SJSA1 (cell line): ENCODE data around the gene OTUD3. TPM values are rescaled to one million over a fixed set of nuclear protein-coding genes. Genes with fewer than 3 reads are reported as not detected.

Source experiments
- DNase-seq, 2 experiments: peaks; one replicate each; pipeline ENCODE4 v3.0.0-alpha.2; 2015 to 2020; ENCODE audit warnings: low spot score in 2 of 2, low read depth in 1 of 2
- H3K27ac ChIP-seq: fragments of 250-450 bp; sonication (Bioruptor Pico); 2 replicates; pipeline ENCODE4 v1.5.1; 2020; ENCODE audit warnings: mild to moderate bottlenecking, moderate library complexity
- H3K27me3 ChIP-seq: fragments of 250-450 bp; sonication (Bioruptor Pico); replicated peaks from 2 replicates; pipeline ENCODE4 v1.5.1; 2020; ENCODE audit warnings: mild to moderate bottlenecking, moderate library complexity
- H3K36me3 ChIP-seq: fragments of 250-450 bp; sonication (Bioruptor Pico); 2 replicates; pipeline ENCODE4 v1.5.1; 2020; ENCODE audit warnings: mild to moderate bottlenecking
- H3K4me1 ChIP-seq: fragments of 250-450 bp; sonication (Bioruptor Pico); replicated peaks from 2 replicates; pipeline ENCODE4 v1.6.1; 2021; ENCODE audit warnings: mild to moderate bottlenecking
- H3K4me3 ChIP-seq: fragments of 250-450 bp; sonication (Bioruptor Pico); 2 replicates; pipeline ENCODE4 v1.5.1; 2020; ENCODE audit warnings: mild to moderate bottlenecking
- H3K9me3 ChIP-seq: fragments of 250-450 bp; sonication (Bioruptor Pico); replicated peaks from 2 replicates; pipeline ENCODE4 v1.5.1; 2020; ENCODE audit warnings: mild to moderate bottlenecking
- total RNA-seq: library from RNA; depleted of rRNA; stranded (reverse); fragments of >200 nt; shearing (Covaris generic); gene quantifications from 2 replicates; pipeline ENCODE4 v1.2.3, GENCODE V29; 2014

Gene OTUD3
- total RNA-seq, 1 experiment from 2014 or later, result 10.1 TPM

DNA sequence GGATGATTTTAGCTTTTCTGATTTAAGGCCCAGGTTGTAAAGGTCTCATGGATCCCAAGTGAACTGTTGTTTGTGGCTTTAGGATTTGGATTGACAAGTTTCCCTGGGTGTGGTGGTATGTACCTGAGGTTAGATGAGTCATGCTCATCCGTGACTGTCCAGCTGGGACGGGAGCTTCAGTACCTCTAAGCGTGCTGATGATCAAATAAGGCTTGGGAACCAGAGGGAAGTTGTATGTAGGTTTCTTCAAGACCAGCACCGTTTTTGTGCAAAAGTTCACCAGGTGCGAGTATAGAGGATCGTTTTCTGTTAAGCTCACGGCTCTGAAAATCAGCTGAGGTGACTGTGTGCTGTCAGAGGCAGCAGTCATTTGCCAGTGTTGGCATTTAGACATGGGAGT lies 21.4 kb downstream of the OTUD3 start:
- no peak overlapping the region for H3K27ac ChIP-seq
- H3K4me3 ChIP-seq, result no peak overlapping the region
- no peaks in the 10 kb centered on the region for H3K27me3 ChIP-seq
- H3K4me1 ChIP-seq, result no peaks in the 10 kb centered on the region
- DNase-seq, result no peak
- H3K9me3 ChIP-seq, result no peaks in the 10 kb centered on the region; the same call in 1 of the 2 replicates
- peaks cover 91% of the 10 kb centered on the region for H3K36me3 ChIP-seq

- no peak for DNase-seq
- Histone ChIP-seq H3K27me3 (no peaks in the 10 kb centered on the region), H3K9me3 (no peaks in the 10 kb centered on the region; the same call in 1 of the 2 replicates), H3K4me3 (no peak overlapping the region), H3K27ac (no peak overlapping the region), H3K4me1 (no peaks in the 10 kb centered on the region), H3K36me3 (peaks cover 95% of the 10 kb centered on the region)
Observed at GRCh38 chr1:19907456-19907855, 25.3 kb downstream of the OTUD3 start.

DNA sequence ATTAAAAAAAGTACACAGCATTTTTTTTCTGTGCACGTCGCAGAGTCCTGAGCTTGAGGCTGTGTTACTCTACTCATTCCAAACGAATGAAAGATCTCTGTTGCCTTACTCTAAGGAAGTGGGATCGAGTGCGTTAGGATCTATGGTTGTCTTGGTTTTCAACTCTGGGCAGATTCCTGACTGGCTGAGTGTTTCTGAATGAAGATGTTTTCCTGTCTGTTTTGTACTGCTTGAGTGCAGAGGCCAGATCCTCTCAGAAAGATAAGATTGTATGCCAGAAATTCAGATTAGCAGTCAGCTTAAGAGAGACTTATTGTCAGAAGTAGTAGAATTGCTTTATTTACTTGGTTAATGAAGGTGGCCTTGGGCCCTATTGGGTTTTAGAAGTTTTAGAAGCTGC lies 27.2 kb downstream of the OTUD3 start:
- H3K9me3 ChIP-seq, result no peaks in the 10 kb centered on the region; the same call in 1 of the 2 replicates
- no peaks in the 10 kb centered on the region for H3K4me1 ChIP-seq
- H3K36me3 ChIP-seq, result peaks cover 96% of the 10 kb centered on the region
- no peak overlapping the region for H3K4me3 ChIP-seq
- no peak for DNase-seq
- no peak overlapping the region for H3K27ac ChIP-seq
- H3K27me3 ChIP-seq, result no peaks in the 10 kb centered on the region

DNA sequence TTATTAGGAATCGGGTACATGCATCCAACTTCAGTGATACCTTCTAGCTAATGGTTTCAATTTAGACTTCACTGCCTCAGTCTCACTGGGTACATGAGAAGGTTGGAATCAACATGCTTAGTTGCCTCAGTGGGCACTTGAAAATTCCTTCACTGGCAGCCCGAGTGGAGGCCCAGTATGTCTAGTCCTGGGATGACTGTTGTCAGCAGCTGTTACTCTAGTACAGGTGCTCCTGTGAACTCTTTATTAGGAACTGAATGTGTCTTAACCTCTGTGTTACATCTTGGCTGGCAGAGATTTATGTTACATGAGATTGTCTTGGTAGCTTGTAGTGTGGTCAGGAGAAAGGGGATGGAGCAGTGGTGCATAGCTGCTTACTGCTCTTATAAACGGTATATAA lies 27.8 kb downstream of the OTUD3 start:
- Histone ChIP-seq H3K4me1 (no peaks in the 10 kb centered on the region), H3K27ac (no peak overlapping the region), H3K27me3 (no peaks in the 10 kb centered on the region), H3K36me3 (peaks cover 93% of the 10 kb centered on the region), H3K4me3 (no peak overlapping the region), H3K9me3 (no peaks in the 10 kb centered on the region; the same call in 1 of the 2 replicates)
- DNase-seq, result no peak

GRCh38 chr1:19910650-19911049 lies 28.5 kb downstream of the OTUD3 start:
- Histone ChIP-seq H3K4me1 (no peaks in the 10 kb centered on the region), H3K36me3 (peaks cover 86% of the 10 kb centered on the region), H3K27me3 (no peaks in the 10 kb centered on the region), H3K4me3 (no peak overlapping the region), H3K27ac (no peak overlapping the region), H3K9me3 (no peaks in the 10 kb centered on the region; the same call in 1 of the 2 replicates)
- DNase-seq, result no peak

GRCh38 chr1:19918057-19918456 lies 35.9 kb downstream of the OTUD3 start:
- H3K27ac ChIP-seq, result no peak overlapping the region
- DNase-seq, result peak; percentile 63 to 75
- H3K9me3 ChIP-seq, result no peaks in the 10 kb centered on the region
- H3K27me3 ChIP-seq, result no peaks in the 10 kb centered on the region
- H3K36me3 ChIP-seq, result peaks cover 12% of the 10 kb centered on the region
- no peaks in the 10 kb centered on the region for H3K4me1 ChIP-seq
- no peak overlapping the region for H3K4me3 ChIP-seq

DNA sequence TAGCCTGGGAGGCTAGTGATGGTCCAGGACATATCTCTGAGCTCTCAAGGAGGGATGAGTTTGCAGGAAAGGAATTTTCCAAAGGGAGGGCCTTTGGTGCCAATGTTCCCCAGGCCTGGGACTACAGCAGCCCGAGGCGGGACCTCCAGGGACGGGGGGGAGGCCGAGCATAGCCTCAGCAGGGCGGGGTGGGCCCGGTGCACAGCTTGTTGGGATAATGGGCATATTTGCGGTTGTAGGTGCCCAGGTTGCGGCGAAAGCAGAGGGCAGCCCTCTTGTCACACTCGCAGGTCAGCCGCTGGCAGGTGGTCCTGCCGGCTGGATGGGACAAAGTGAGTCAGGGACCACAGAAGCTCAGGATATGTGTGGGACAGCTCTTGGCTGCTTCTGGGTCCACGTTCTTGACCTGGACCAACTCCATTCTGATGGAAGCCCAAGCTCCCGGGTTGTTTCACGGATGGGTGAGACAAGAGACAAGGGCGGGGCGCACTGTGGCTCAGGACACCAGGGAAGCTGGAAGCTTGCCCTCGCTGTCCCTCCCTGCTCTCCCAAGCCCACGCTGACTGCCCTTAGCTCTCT lies 38.0 kb downstream of the OTUD3 start:
- H3K4me1 ChIP-seq, result no peaks in the 10 kb centered on the region
- no peak for DNase-seq
- no peak overlapping the region for H3K27ac ChIP-seq
- H3K36me3 ChIP-seq, result no peaks in the 10 kb centered on the region
- H3K27me3 ChIP-seq, result no peaks in the 10 kb centered on the region
- no peak overlapping the region for H3K4me3 ChIP-seq
- no peaks in the 10 kb centered on the region for H3K9me3 ChIP-seq

- H3K4me3 ChIP-seq, result no peak overlapping the region
- H3K27me3 ChIP-seq, result no peaks in the 10 kb centered on the region
Observed at GRCh38 chr1:19921310-19921709, 39.1 kb downstream of the OTUD3 start.

GRCh38 chr1:19922015-19922688 lies 40.0 kb downstream of the OTUD3 start:
- no peaks in the 10 kb centered on the region for H3K9me3 ChIP-seq
- no peak overlapping the region for H3K4me3 ChIP-seq
- H3K4me1 ChIP-seq, result no peaks in the 10 kb centered on the region
- H3K27me3 ChIP-seq, result no peaks in the 10 kb centered on the region
- no peaks in the 10 kb centered on the region for H3K36me3 ChIP-seq
- DNase-seq, result no peak
- H3K27ac ChIP-seq, result no peak overlapping the region

More at GRCh38 chr1:19921310-19921709, 39.1 kb downstream of the OTUD3 start:
- H3K27ac ChIP-seq, result no peak overlapping the region
- no peaks in the 10 kb centered on the region for H3K4me1 ChIP-seq
- H3K36me3 ChIP-seq, result no peaks in the 10 kb centered on the region
- no peak for DNase-seq
- no peaks in the 10 kb centered on the region for H3K9me3 ChIP-seq

DNA sequence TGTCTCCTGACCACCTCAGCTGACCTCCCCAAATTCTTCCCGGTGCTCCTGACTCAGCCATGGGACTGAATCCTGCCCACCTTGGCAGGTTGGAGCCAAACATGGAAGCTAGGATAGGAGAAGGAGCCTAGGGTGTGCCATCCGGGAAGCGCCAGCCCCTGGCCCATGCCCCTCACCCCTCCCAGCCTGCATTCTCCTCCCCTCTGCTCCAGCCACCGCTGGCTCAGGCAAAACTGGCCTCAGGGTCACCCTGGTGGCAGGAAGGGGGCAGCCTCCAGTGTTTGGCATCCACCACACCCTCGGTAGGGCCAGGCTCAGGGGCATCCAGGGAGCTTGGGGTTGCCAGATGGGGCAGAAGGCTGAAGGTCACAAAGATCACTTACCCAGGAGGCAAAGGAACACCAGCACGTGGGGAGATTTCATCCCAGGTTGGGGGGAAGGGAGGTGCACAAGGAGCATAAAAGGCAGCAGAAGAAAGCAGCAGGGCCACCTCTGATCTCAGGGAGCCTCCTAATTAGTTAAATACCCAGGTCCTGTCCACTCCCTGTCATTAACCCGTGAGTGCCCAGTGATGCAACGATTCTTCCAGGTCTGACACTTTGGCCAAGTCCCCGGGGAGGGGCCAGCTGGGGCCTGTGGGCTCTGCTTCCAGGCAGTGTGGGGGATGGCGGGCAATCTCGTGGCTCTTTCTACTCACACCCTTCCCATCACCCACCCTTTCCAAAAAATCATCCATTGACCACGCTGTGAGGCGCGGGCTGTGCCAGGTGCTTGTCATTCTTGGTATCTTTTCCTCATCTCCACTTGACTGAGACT lies 41.1 kb downstream of the OTUD3 start, which contains the start of gene PLA2G2E:
Gene PLA2G2E, minus strand, starts transcription at position 481 of the 816 bp plus-strand sequence. Its CDS starts 58 bp downstream, at position 423.
- H3K9me3 ChIP-seq, result no peaks in the 10 kb centered on the region
- H3K4me3 ChIP-seq, result no peak within 1 kb of the TSS
- no peaks in the 10 kb centered on the region for H3K36me3 ChIP-seq
- no peak within 1 kb of the TSS for H3K27ac ChIP-seq
- DNase-seq, result no peak
- no peaks in the 10 kb centered on the region for H3K4me1 ChIP-seq
- peaks cover 3% of the 10 kb centered on the region; the same call in 1 of the 2 replicates for H3K27me3 ChIP-seq

- Histone ChIP-seq H3K27me3 (peaks cover 6% of the 10 kb centered on the region; the same call in 1 of the 2 replicates), H3K36me3 (no peaks in the 10 kb centered on the region), H3K9me3 (no peaks in the 10 kb centered on the region), H3K4me3 (no peak overlapping the region), H3K4me1 (no peaks in the 10 kb centered on the region), H3K27ac (no peak overlapping the region)
- no peak for DNase-seq
Observed at GRCh38 chr1:19923953-19924346, 41.8 kb downstream of the OTUD3 start.

- H3K36me3 ChIP-seq, result no peaks in the 10 kb centered on the region
- H3K4me3 ChIP-seq, result no peak overlapping the region
- DNase-seq, result no peak
Observed at GRCh38 chr1:19925342-19926070, 43.3 kb downstream of the OTUD3 start.

More at GRCh38 chr1:19925342-19926070, 43.3 kb downstream of the OTUD3 start:
- Histone ChIP-seq H3K9me3 (peaks cover under 1% of the 10 kb centered on the region), H3K27ac (no peak overlapping the region), H3K4me1 (no peaks in the 10 kb centered on the region), H3K27me3 (peaks cover 6% of the 10 kb centered on the region; the same call in 1 of the 2 replicates)
